ENCODE results near the gene C16orf78. TPM values are rescaled to one million over a fixed set of nuclear protein-coding genes. Genes with fewer than 3 reads are reported as not detected.

C16orf78 gene
- total and polyA plus RNA-seq, 7 experiments from 2014 or later = not detected

DNA sequence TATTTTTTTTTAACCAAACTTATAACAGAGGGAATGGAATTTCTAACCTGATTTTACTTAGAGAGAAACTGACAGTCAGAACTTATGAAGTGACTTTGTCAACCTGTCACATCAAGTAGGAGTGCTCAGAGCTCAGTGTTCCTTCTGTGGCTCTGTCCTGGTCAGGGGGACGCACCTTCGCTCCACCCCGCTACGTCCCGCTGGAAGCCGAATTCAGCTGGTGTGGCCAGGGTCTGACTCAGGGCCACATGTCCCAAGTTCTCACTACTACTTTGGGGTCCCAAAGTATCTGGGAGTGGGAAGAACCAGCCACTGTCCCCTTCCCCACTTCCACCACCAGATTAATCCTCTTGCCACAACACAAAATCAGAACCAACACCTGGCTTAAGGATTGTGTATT lies 51.4 kb downstream of the C16orf78 start:
- Histone ChIP-seq H3K36me3 (ENCODE audit: control insufficient read depth in 2 of 3, insufficient read depth in 3 of 3, low read length in 3 of 3) (no peaks in the 10 kb centered on the region), H3K27me3 (ENCODE audit: control insufficient read depth in 2 of 2, insufficient read depth in 2 of 2, low read length in 2 of 2) (no peaks in the 10 kb centered on the region), H3K9me3 (ENCODE audit: control insufficient read depth in 2 of 3, low read length in 3 of 3) (no peaks in the 10 kb centered on the region), H3K4me3 (ENCODE audit: low read length) (no peak overlapping the region), H3K27ac (ENCODE audit: low read depth, low read length) (no peak overlapping the region), H3K4me1 (ENCODE audit: control insufficient read depth in 2 of 2, insufficient read depth in 2 of 2, low read length in 2 of 2) (no peaks in the 10 kb centered on the region)
- POLR2A ChIA-PET = no interaction called here
- H3K4me3 Mint-ChIP-seq = no peak overlapping the region
- H3K9me3 Mint-ChIP-seq = peaks cover 4 to 13% (median 10%) of the 10 kb centered on the region in 11 donors
- intact Hi-C loops (cut with micrococcal nuclease) = no loop called here
- H3K27me3 Mint-ChIP-seq = peaks cover 0 to 9% (median 8%) of the 10 kb centered on the region in 5 donors
- H3K4me1 Mint-ChIP-seq = no peaks in the 10 kb centered on the region
- DNase-seq (no peak), ATAC-seq (no peak)
- no peak overlapping the region for H3K27ac Mint-ChIP-seq
- CTCF ChIA-PET = no interaction called here
- peaks cover 0 to 12% (median 4%) of the 10 kb centered on the region in 5 donors for H3K36me3 Mint-ChIP-seq

DNA sequence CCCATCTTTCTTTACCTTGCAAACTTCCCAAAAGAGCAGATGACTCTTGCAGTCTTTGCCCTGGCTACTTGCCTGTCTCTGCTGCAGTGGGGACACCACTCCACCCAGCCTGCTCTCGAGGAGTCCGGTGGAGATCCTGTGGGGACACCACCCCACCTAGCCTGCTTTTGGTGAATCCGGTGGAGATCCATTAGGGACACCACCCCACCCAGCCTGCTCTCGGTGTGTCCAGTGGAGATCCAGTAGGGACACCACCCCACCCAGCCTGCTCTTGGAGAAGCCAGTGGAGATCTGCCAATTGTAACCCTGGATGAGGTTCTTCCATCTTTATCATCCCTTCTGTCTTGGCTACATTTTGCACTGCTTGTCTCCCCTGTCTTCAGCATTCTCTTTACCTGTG lies 54.2 kb downstream of the C16orf78 start:
- Histone ChIP-seq H3K4me1 (ENCODE audit: control insufficient read depth in 2 of 2, insufficient read depth in 2 of 2, low read length in 2 of 2) (no peaks in the 10 kb centered on the region), H3K27ac (ENCODE audit: low read depth, low read length) (no peak overlapping the region), H3K9me3 (ENCODE audit: control insufficient read depth in 2 of 3, low read length in 3 of 3) (no peaks in the 10 kb centered on the region), H3K4me3 (ENCODE audit: low read length) (no peak overlapping the region), H3K36me3 (ENCODE audit: control insufficient read depth in 2 of 3, insufficient read depth in 3 of 3, low read length in 3 of 3) (no peaks in the 10 kb centered on the region), H3K27me3 (ENCODE audit: control insufficient read depth in 2 of 2, insufficient read depth in 2 of 2, low read length in 2 of 2) (no peaks in the 10 kb centered on the region)
- H3K4me3 Mint-ChIP-seq = no peak overlapping the region
- intact Hi-C loops (cut with micrococcal nuclease) = no loop called here
- no peak for DNase-seq
- no peaks in the 10 kb centered on the region for H3K4me1 Mint-ChIP-seq
- H3K9me3 Mint-ChIP-seq = peaks cover 4 to 13% (median 10%) of the 10 kb centered on the region in 11 donors
- ChIA-PET CTCF (no interaction called here), POLR2A (no interaction called here)
- ATAC-seq = no peak
- peaks cover 0 to 17% (median 5%) of the 10 kb centered on the region in 5 donors for H3K27me3 Mint-ChIP-seq
- H3K36me3 Mint-ChIP-seq = peaks cover 0 to 12% (median 4%) of the 10 kb centered on the region in 5 donors
- H3K27ac Mint-ChIP-seq = peak overlapping the region in 1 of 9 donors; percentile 7

DNA sequence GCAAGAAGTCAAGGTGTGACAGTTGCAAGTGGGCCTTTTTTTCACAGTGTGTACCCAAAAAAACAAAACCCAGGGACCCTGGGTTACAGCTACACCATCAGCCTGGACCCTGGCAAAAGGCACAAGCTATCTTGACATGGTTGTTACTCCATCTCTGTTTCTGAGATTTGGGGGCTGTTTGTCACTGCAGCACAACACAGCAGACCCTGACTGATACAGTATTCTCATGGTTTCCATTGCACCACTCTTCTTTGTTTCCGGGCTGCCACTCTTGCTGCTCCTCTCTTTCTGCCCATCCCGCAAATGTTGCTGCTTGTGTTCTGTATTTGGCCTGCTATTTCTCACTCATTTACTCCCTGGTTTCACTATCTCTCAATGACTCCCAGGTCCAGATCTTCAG lies 55.2 kb downstream of the C16orf78 start:
- Histone ChIP-seq H3K27ac (ENCODE audit: low read depth, low read length) (no peak overlapping the region), H3K4me1 (ENCODE audit: control insufficient read depth in 2 of 2, insufficient read depth in 2 of 2, low read length in 2 of 2) (no peaks in the 10 kb centered on the region), H3K9me3 (ENCODE audit: control insufficient read depth in 2 of 3, low read length in 3 of 3) (no peaks in the 10 kb centered on the region), H3K27me3 (ENCODE audit: control insufficient read depth in 2 of 2, insufficient read depth in 2 of 2, low read length in 2 of 2) (no peaks in the 10 kb centered on the region), H3K4me3 (ENCODE audit: low read length) (no peak overlapping the region), H3K36me3 (ENCODE audit: control insufficient read depth in 2 of 3, insufficient read depth in 3 of 3, low read length in 3 of 3) (no peaks in the 10 kb centered on the region)
- no peak for DNase-seq
- POLR2A ChIA-PET = no interaction called here
- ATAC-seq = no peak
- no peaks in the 10 kb centered on the region for H3K4me1 Mint-ChIP-seq
- no peak overlapping the region for H3K27ac Mint-ChIP-seq
- H3K4me3 Mint-ChIP-seq = no peak overlapping the region
- H3K9me3 Mint-ChIP-seq = peaks cover 4 to 13% (median 8%) of the 10 kb centered on the region in 11 donors
- CTCF ChIA-PET = no interaction called here
- peaks cover 0 to 19% (median 2%) of the 10 kb centered on the region in 5 donors for H3K27me3 Mint-ChIP-seq
- peaks cover 0 to 12% (median 4%) of the 10 kb centered on the region in 5 donors for H3K36me3 Mint-ChIP-seq
- intact Hi-C loops (cut with micrococcal nuclease) = no loop called here

DNA sequence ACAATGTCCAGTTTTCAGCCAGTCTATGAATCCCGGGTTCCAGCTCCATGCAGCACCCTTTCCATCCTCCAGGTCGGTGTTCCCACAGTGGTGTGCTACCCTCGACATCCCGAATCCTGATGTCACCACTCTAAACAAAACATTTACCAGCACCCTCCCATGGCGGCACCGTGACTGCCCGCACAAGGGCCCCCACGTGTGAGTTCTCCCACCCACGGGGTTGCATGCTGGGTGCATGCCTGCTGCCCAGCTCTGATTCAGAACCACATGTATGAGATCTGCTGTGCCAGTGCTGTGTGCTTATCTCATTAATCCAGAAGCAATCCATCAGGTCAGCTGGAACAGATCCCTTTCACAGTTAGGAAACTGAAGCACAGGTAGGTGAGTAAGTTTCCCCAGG lies 57.4 kb downstream of the C16orf78 start:
- DNase-seq (no peak), ATAC-seq (no peak)
- H3K9me3 Mint-ChIP-seq = peaks cover 4 to 13% (median 8%) of the 10 kb centered on the region in 11 donors
- H3K36me3 Mint-ChIP-seq = peaks cover 0 to 12% (median 4%) of the 10 kb centered on the region in 5 donors
- no peaks in the 10 kb centered on the region for H3K4me1 ChIP-seq (ENCODE audit: control insufficient read depth in 2 of 2, insufficient read depth in 2 of 2, low read length in 2 of 2)
- H3K27ac ChIP-seq (ENCODE audit: low read depth, low read length) = no peak overlapping the region
- H3K36me3 ChIP-seq (ENCODE audit: control insufficient read depth in 2 of 3, insufficient read depth in 3 of 3, low read length in 3 of 3) = no peaks in the 10 kb centered on the region
- no peak overlapping the region for H3K4me3 ChIP-seq (ENCODE audit: low read length)
- H3K27me3 ChIP-seq (ENCODE audit: control insufficient read depth in 2 of 2, insufficient read depth in 2 of 2, low read length in 2 of 2) = no peaks in the 10 kb centered on the region
- CTCF ChIA-PET = no interaction called here
- H3K9me3 ChIP-seq (ENCODE audit: control insufficient read depth in 2 of 3, low read length in 3 of 3) = no peaks in the 10 kb centered on the region
- H3K27ac Mint-ChIP-seq = no peak overlapping the region
- H3K4me1 Mint-ChIP-seq = no peaks in the 10 kb centered on the region
- intact Hi-C loops (cut with micrococcal nuclease) = no loop called here
- POLR2A ChIA-PET = no interaction called here
- no peak overlapping the region for H3K4me3 Mint-ChIP-seq
- peaks cover 0 to 14% (median 0%) of the 10 kb centered on the region in 5 donors for H3K27me3 Mint-ChIP-seq

DNA sequence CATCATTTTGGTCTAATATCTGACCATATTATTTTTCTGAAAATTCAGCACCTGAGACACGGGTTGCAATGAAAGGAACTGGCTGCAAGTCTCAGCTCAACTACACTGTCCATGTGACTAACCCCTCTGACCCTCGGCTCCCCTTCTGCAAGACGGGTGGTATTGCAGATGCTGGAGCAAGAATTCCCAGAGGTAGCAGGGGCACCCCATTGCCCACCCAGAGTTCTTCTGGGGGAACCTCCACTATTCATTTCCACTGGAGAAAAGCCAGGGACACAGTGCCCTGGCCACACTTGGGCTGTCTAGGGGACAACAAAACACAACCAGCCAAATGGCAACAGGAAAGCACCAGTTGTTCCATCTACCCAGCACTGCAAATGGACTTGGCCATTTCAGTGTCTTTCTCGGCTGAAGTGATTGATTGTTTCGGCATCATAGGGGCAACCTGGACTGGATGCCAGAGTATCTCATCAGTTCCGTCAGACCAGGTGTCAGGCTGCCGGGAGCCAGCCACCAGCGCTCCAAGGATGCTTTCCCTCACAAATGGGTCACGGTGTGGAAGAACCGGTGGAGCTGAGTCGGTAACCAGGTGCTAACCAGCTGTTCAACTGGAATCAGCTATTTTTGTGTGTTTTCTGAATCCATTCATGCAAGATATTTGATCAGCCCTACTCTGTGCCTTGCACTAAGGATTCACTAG lies 58.1 kb downstream of the C16orf78 start:
- H3K36me3 ChIP-seq (ENCODE audit: control insufficient read depth in 2 of 3, insufficient read depth in 3 of 3, low read length in 3 of 3) = no peaks in the 10 kb centered on the region
- peaks cover 0 to 12% (median 4%) of the 10 kb centered on the region in 5 donors for H3K36me3 Mint-ChIP-seq
- no peaks in the 10 kb centered on the region for H3K4me1 ChIP-seq (ENCODE audit: control insufficient read depth in 2 of 2, insufficient read depth in 2 of 2, low read length in 2 of 2)
- no peak for ATAC-seq
- intact Hi-C loops (cut with micrococcal nuclease) = no loop called here
- H3K9me3 Mint-ChIP-seq = peaks cover 4 to 13% (median 8%) of the 10 kb centered on the region in 11 donors
- no peaks in the 10 kb centered on the region for H3K4me1 Mint-ChIP-seq
- no peak overlapping the region for H3K4me3 Mint-ChIP-seq
- DNase-seq = no peak
- no peak overlapping the region for H3K27ac Mint-ChIP-seq
- H3K4me3 ChIP-seq (ENCODE audit: low read length) = no peak overlapping the region
- ChIA-PET CTCF (no interaction called here), POLR2A (no interaction called here)
- H3K27ac ChIP-seq (ENCODE audit: low read depth, low read length) = no peak overlapping the region
- peaks cover 0 to 14% (median 0%) of the 10 kb centered on the region in 5 donors for H3K27me3 Mint-ChIP-seq
- H3K27me3 ChIP-seq (ENCODE audit: control insufficient read depth in 2 of 2, insufficient read depth in 2 of 2, low read length in 2 of 2) = no peaks in the 10 kb centered on the region
- H3K9me3 ChIP-seq (ENCODE audit: control insufficient read depth in 2 of 3, low read length in 3 of 3) = no peaks in the 10 kb centered on the region

DNA sequence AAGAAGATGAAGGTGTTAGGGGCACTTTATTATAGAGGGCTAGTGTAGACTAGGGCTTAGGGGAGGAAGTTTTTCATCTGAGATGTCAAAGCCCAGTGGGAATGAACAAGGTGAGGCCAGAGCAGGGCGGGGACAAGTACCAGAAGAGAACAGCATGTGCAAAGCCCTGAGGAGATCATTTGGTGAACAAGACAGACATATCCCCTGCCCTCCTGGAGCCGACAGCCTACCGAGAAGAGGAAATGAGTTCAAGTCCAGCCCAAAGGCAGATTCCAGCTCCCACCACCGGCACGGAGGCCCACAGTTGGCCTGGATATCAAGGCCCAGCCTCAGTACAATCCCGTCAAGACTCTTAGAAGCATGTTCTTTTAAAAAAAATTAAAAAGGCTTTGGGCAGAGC lies 61.1 kb downstream of the C16orf78 start:
- no peak for ATAC-seq
- no peaks in the 10 kb centered on the region for H3K27me3 ChIP-seq (ENCODE audit: control insufficient read depth in 2 of 2, insufficient read depth in 2 of 2, low read length in 2 of 2)
- no peak overlapping the region for H3K27ac ChIP-seq (ENCODE audit: low read depth, low read length)
- DNase-seq = no peak
- no peaks in the 10 kb centered on the region for H3K36me3 Mint-ChIP-seq
- ChIA-PET POLR2A (no interaction called here), CTCF (no interaction called here)
- H3K27me3 Mint-ChIP-seq = peaks cover 0 to 14% (median 4%) of the 10 kb centered on the region in 5 donors
- H3K4me3 Mint-ChIP-seq = no peak overlapping the region
- H3K9me3 Mint-ChIP-seq = peaks cover 0 to 3% (median 0%) of the 10 kb centered on the region in 11 donors
- no peak overlapping the region for H3K4me3 ChIP-seq (ENCODE audit: low read length)
- intact Hi-C loops (cut with micrococcal nuclease) = no loop called here
- no peaks in the 10 kb centered on the region for H3K4me1 Mint-ChIP-seq
- no peaks in the 10 kb centered on the region for H3K9me3 ChIP-seq (ENCODE audit: control insufficient read depth in 2 of 3, low read length in 3 of 3)
- H3K4me1 ChIP-seq (ENCODE audit: control insufficient read depth in 2 of 2, insufficient read depth in 2 of 2, low read length in 2 of 2) = no peaks in the 10 kb centered on the region
- H3K36me3 ChIP-seq (ENCODE audit: control insufficient read depth in 2 of 3, insufficient read depth in 3 of 3, low read length in 3 of 3) = no peaks in the 10 kb centered on the region
- H3K27ac Mint-ChIP-seq = no peak overlapping the region

DNA sequence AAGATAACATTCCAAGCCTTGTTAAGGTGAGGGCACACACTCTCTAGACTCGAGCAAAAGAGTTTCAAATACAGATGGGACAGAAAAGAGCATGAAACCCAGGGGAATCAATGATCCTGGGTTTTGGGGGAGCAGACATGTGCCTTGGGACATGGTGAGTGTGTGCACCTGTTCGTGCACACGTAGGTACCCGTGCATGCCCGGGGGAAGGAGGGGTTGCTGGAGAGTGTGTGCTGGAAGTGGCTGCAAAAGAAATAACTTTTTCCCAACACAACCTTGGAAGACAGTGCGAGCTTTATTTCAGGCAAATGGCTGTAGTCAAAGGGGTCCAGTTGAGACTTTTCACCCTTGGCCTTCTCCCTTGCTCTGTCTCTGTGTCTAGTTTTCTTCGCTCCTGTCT lies 62.6 kb downstream of the C16orf78 start:
- ATAC-seq = no peak
- no peaks in the 10 kb centered on the region for H3K9me3 Mint-ChIP-seq
- ChIA-PET CTCF (no interaction called here), POLR2A (no interaction called here)
- H3K36me3 ChIP-seq (ENCODE audit: control insufficient read depth in 2 of 3, insufficient read depth in 3 of 3, low read length in 3 of 3) = no peaks in the 10 kb centered on the region
- no peaks in the 10 kb centered on the region for H3K27me3 ChIP-seq (ENCODE audit: control insufficient read depth in 2 of 2, insufficient read depth in 2 of 2, low read length in 2 of 2)
- intact Hi-C loops (cut with micrococcal nuclease) = no loop called here
- no peak for DNase-seq
- no peak overlapping the region for H3K4me3 ChIP-seq (ENCODE audit: low read length)
- H3K27ac Mint-ChIP-seq = peak overlapping the region in 1 of 9 donors; percentile 28
- H3K4me1 Mint-ChIP-seq = peaks cover 3 to 12% (median 10%) of the 10 kb centered on the region in 7 donors
- no peaks in the 10 kb centered on the region for H3K9me3 ChIP-seq (ENCODE audit: control insufficient read depth in 2 of 3, low read length in 3 of 3)
- H3K36me3 Mint-ChIP-seq = no peaks in the 10 kb centered on the region
- H3K4me1 ChIP-seq (ENCODE audit: control insufficient read depth in 2 of 2, insufficient read depth in 2 of 2, low read length in 2 of 2) = peaks cover 0 to 7% of the 10 kb centered on the region in 2 donors
- H3K27ac ChIP-seq (ENCODE audit: low read depth, low read length) = no peak overlapping the region
- H3K27me3 Mint-ChIP-seq = peaks cover 0 to 14% (median 4%) of the 10 kb centered on the region in 5 donors
- no peak overlapping the region for H3K4me3 Mint-ChIP-seq

All from naive thymus-derived CD4-positive, alpha-beta T cell (primary cell).